Retinal pigment epithelial cell (primary cell): Measurements from ENCODE around the gene TSPAN14.

Experiments used
- DNase-seq: peaks from one replicate; pipeline ENCODE4 v3.0.0-alpha.2; 2010; ENCODE audit warnings: low read depth
- H3K4me3 ChIP-seq: 2 replicates; pipeline ENCODE4 v1.5.1; 2011; ENCODE audit warnings: mild to moderate bottlenecking, low read length, control low read depth, moderate library complexity
- TF ChIP-seq, protein P1 (sequence below): conservative IDR thresholded peaks from 2 replicates; pipeline ENCODE4 v1.5.1; 2011; ENCODE audit warnings: low read depth, low read length, control low read depth, inconsistent platforms

The TSPAN14 gene

GRCh38 chr10:80465839-80466590 is 11.9 kb downstream of the TSPAN14 start:
- TF ChIP-seq, protein P1, sequence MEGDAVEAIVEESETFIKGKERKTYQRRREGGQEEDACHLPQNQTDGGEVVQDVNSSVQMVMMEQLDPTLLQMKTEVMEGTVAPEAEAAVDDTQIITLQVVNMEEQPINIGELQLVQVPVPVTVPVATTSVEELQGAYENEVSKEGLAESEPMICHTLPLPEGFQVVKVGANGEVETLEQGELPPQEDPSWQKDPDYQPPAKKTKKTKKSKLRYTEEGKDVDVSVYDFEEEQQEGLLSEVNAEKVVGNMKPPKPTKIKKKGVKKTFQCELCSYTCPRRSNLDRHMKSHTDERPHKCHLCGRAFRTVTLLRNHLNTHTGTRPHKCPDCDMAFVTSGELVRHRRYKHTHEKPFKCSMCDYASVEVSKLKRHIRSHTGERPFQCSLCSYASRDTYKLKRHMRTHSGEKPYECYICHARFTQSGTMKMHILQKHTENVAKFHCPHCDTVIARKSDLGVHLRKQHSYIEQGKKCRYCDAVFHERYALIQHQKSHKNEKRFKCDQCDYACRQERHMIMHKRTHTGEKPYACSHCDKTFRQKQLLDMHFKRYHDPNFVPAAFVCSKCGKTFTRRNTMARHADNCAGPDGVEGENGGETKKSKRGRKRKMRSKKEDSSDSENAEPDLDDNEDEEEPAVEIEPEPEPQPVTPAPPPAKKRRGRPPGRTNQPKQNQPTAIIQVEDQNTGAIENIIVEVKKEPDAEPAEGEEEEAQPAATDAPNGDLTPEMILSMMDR = no peak
- H3K4me3 ChIP-seq = no peak overlapping the region
- no peak for DNase-seq

DNA sequence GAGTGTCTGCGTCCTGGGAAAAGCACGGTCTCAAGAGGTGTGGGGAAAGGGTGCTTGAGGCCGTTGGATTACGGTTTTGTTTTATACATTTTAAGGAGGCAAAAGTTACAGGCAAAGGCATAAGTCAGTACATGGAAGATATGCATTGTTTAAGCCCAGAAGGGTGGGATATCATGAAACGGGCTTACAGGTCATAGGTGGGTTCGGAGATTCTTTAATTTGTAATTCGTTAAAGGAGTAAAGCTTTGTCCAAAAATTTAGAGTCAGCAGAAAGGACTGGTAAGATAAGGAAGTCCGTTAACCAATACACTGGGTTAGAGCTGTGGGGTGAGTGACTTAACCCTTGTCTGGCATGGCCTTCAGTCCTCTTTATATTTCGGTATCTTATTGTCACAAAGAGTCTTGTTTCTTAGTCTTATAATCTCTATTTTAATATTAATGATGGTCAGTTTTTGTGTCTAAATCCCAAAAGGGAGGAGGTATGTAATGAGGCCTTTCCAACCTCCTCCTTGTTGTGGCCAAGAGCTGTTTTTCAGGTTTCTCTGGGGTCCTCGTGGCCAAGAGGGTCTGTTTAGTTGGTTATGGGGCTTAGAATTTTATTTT is 12.7 kb downstream of the TSPAN14 start:
- no peak overlapping the region for H3K4me3 ChIP-seq
- TF ChIP-seq, protein P1 = no peak
- no peak for DNase-seq

DNA sequence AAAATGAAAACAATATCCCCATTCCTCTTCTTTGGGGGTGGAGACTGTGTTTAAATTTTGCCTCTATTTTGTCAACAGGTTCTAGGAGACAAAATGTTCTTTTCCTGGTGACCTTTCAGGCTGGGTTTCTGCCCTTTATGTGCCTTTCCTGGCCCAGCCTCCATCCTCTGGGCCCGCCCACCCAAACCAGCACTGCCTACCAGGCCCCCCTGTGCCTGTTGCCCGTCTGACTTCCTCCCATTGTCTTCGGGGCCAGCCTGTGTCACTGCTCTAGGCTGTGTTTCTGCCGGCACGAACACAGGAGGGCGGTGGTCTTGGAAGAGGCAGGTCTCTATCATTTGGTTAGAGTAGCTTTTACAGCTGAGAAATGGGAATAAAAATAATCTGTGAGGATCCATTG is 13.9 kb downstream of the TSPAN14 start:
- TF ChIP-seq, protein P1 = no peak
- no peak overlapping the region for H3K4me3 ChIP-seq

DNA sequence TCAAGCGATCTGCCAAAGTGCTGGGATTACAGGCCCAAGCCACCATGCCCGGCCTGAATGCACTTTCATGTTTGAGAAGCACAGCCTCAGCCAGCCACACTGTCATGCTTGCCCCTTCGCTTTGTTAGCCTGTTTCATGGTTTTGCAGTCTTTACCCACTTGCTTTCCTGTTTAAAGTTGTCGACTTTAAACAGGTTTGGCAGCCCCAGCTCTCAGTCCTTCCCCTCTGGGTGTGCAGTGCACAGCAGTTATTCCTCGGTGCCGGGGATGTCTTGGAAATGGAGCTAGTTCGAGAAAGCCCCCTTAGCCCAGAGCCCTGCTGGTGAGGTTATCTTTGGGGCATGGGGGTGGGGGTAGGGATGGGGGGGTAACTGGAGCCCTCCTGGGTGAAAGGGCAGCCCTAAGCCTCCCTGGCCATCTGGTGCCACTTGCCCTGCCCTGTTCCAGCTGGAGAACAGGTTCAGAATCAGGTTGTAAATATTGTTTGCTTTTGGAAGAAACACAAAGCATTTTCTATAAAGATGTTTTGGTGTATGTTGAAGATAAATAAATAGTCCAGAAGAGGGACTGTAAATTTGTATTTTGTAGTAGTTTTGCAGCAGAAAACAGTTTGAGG is 14.8 kb downstream of the TSPAN14 start:
- no peak overlapping the region for H3K4me3 ChIP-seq
- TF ChIP-seq, protein P1 = no peak
- DNase-seq = no peak

More for the DNA sequence above, 13.9 kb downstream of the TSPAN14 start:
- no peak for DNase-seq

DNA sequence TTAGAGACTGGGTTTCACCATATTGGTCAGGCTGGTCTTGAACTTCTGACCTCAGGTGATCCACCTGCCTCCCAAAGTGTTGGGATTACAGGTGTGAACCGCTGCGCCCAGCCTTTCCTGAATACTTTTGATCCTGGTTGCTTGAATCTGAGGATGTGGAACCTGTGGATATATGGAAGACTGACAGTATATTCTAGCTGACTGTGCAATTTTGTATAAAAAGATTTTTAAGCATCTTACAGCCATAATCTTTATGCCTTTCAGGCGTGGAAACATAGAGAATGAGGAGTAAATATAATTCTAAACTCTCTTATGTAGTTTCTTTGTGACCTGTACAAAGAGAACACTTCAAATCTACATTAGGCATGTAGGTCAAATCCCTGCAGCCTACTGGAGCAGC is 16.2 kb downstream of the TSPAN14 start:
- no peak overlapping the region for H3K4me3 ChIP-seq
- DNase-seq = no peak
- TF ChIP-seq, protein P1 = no peak

GRCh38 chr10:80471001-80471400 is 16.9 kb downstream of the TSPAN14 start:
- no peak for DNase-seq
- H3K4me3 ChIP-seq = no peak overlapping the region
- TF ChIP-seq, protein P1 = no peak
